ENCODE measurements around the gene WDR83. TPM values are rescaled to one million over a fixed set of nuclear protein-coding genes. Genes with fewer than 3 reads are reported as not detected.
A peak's percentile ranks its signal among the peaks of the same experiment; 100 is the strongest.

WDR83 gene
- total RNA-seq, 4 donors from 2014 or later, result 4.0 to 16.7 (median 5.8) TPM

DNA sequence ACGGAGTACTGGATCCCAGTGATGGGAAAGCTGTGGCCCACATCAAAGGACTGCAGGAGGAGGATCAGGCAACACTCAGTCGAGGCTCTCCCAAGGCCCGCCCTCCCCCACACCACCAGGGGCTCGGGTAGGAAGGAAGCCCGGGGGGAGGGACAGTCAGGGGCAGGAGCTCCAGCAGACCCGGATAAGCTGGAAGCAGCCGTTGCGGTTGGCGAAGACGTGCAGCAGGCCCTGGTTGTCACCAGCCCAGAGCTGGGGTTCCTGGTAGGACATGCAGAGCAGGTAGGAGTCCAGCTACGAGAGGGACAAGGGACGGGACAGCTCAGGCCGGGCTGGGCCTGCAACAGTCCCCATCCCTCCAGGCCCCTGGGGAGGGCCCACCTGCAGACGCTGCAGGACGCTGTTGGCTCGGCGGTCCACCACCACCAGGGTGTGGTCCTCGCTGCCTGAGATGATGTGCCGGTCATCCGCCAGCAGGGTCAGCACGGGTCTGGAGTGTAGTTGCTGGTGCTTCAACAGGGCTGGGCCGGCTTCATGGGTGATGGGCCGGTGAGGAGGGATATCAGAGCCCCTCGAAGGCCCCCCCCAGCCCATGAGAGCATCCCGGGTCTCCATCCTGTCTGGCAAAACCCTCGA, 23.1 kb downstream of the WDR83 start:
- 76 to 83% methylated on average over 11 to 19 of the region's 26 CpGs for WGBS, 2 donors

DNA sequence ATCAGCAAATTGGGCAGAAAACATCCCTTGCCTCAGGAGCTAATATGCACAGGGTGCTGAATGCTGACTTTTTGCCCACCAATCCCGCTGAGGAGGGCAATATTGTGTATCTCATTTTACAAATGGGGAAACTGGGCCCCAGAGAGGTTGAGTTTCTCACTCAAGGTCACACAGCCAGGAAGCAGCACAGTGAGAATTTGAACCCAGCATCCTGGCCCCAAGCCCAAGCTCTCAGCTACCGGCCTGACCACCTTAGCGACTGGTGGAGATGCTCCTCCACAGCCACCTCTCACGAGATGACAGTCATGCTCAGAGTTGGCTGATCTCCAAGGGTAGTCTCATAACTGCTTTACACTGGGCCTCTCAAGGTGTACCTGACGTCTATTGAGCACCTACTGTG, 26.4 kb downstream of the WDR83 start:
- intact Hi-C loops (cut with DNase I), result no loop called here
- Histone ChIP-seq H3K4me1 (peaks cover 16 to 24% (median 17%) of the 10 kb centered on the region in 3 donors), H3K27ac (no peak overlapping the region), H3K4me3 (no peak overlapping the region), H3K36me3 (peaks cover 0 to 25% (median 0%) of the 10 kb centered on the region in 3 donors), H3K9me3 (no peaks in the 10 kb centered on the region), H3K27me3 (no peaks in the 10 kb centered on the region)
- DNase-seq, result no peak
- 79 to 84% methylated on average over 3 of the region's 5 CpGs for WGBS, 2 donors
- TF ChIP-seq POLR2A (IDR thresholded peaks at IDR 0.05), result no peak
- TF ChIP-seq, protein P1, sequence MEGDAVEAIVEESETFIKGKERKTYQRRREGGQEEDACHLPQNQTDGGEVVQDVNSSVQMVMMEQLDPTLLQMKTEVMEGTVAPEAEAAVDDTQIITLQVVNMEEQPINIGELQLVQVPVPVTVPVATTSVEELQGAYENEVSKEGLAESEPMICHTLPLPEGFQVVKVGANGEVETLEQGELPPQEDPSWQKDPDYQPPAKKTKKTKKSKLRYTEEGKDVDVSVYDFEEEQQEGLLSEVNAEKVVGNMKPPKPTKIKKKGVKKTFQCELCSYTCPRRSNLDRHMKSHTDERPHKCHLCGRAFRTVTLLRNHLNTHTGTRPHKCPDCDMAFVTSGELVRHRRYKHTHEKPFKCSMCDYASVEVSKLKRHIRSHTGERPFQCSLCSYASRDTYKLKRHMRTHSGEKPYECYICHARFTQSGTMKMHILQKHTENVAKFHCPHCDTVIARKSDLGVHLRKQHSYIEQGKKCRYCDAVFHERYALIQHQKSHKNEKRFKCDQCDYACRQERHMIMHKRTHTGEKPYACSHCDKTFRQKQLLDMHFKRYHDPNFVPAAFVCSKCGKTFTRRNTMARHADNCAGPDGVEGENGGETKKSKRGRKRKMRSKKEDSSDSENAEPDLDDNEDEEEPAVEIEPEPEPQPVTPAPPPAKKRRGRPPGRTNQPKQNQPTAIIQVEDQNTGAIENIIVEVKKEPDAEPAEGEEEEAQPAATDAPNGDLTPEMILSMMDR (IDR thresholded peaks at IDR 0.05), result no peak

More for the DNA sequence above, 23.1 kb downstream of the WDR83 start:
- no peak overlapping the region for H3K27ac ChIP-seq
- H3K27me3 ChIP-seq, result no peaks in the 10 kb centered on the region
- peaks cover 0 to under 1% (median 0%) of the 10 kb centered on the region in 3 donors for H3K4me1 ChIP-seq
- no peaks in the 10 kb centered on the region for H3K9me3 ChIP-seq
- peaks cover 0 to 28% (median 0%) of the 10 kb centered on the region in 3 donors for H3K36me3 ChIP-seq
- no peak overlapping the region for H3K4me3 ChIP-seq
- no peak for DNase-seq
- TF ChIP-seq, protein P1 (IDR thresholded peaks at IDR 0.05), result no peak
- intact Hi-C loops (cut with DNase I), result no loop called here

- no peaks in the 10 kb centered on the region for H3K9me3 ChIP-seq
- intact Hi-C loops (cut with DNase I), result no loop called here
- 90 to 96% methylated on average over 2 to 5 of the region's 16 CpGs for whole genome bisulfite sequencing, 2 donors
- H3K27ac ChIP-seq, result no peak overlapping the region
- peaks cover 16 to 24% (median 17%) of the 10 kb centered on the region in 3 donors for H3K4me1 ChIP-seq
- no peak for TF ChIP-seq POLR2A (IDR thresholded peaks at IDR 0.05)
- TF ChIP-seq, protein P1 (IDR thresholded peaks at IDR 0.05), result no peak
- H3K4me3 ChIP-seq, result no peak overlapping the region
- no peaks in the 10 kb centered on the region for H3K27me3 ChIP-seq
- peaks cover 0 to 31% (median 0%) of the 10 kb centered on the region in 3 donors for H3K36me3 ChIP-seq
- no peak for DNase-seq
These were observed 28.0 kb downstream of the WDR83 start for GRCh38 chr19:12694641-12695040.

DNA sequence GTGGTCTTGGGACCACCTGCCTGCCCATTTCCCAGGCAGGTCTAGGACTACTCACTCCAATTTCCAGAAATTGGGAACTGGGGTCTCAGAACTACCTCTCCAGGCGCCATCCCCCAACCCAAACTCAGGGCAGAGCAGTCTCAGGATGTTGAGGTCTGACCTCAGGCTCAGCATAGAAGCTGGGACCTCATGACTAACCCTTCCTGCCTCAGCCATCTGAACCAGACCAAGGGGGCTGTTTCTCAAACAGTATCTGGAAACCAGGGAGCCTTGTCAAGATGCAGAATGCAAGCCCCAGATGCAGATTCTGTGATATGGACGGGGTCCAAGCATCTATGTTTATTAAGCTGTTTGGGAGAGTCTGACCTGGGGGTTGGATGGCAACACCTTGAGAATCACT, 28.5 kb downstream of the WDR83 start:
- Histone ChIP-seq H3K9me3 (no peaks in the 10 kb centered on the region), H3K27me3 (no peaks in the 10 kb centered on the region), H3K4me1 (peaks cover 16 to 24% (median 17%) of the 10 kb centered on the region in 3 donors), H3K36me3 (peaks cover 0 to 33% (median under 1%) of the 10 kb centered on the region in 3 donors), H3K27ac (no peak overlapping the region), H3K4me3 (peak overlapping the region in 1 of 4 donors; percentile 88)
- no peak for DNase-seq
- intact Hi-C loops (cut with DNase I), result no loop called here
- WGBS, 2 donors, result 80 to 88% methylated on average over 1 of the region's 2 CpGs
- TF ChIP-seq, protein P1 (IDR thresholded peaks at IDR 0.05), result no peak
- no peak for TF ChIP-seq POLR2A (IDR thresholded peaks at IDR 0.05)

DNA sequence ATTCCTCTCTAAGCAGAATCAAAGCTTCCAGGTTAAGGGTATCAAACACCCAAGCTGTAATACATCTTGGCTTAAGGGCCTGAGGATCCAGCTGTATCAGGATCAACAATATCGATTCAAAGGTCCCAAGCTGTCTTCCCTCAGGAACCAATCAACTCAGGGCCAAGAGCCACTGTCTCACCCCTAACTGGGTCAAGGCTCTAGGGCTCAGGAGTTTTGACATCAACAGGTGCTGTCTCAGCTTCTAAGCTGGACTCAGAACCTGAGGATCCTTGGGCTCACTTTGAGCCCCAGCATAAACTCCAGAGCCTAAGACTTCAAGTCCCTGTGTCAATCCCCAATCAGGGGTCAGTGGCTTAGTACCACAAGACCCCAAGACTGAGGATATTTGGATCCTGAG, 28.9 kb downstream of the WDR83 start:
- DNase-seq, result no peak
- intact Hi-C loops (cut with DNase I), result no loop called here
- H3K4me3 ChIP-seq, result peak overlapping the region; percentile 80 to 97 (median 90)
- TF ChIP-seq POLR2A (IDR thresholded peaks at IDR 0.05), result no peak
- 60 to 82% methylated on average over 1 of the region's 1 CpG for WGBS, 2 donors
- H3K36me3 ChIP-seq, result peaks cover 0 to 37% (median 5%) of the 10 kb centered on the region in 3 donors
- peak overlapping the region in 2 of 4 donors; percentile 82 to 90 for H3K27ac ChIP-seq
- no peaks in the 10 kb centered on the region for H3K9me3 ChIP-seq
- no peaks in the 10 kb centered on the region for H3K27me3 ChIP-seq
- peaks cover 16 to 24% (median 17%) of the 10 kb centered on the region in 3 donors for H3K4me1 ChIP-seq

Measured in esophagus squamous epithelium (tissue), 5 donors.